ENCODE results near the gene COA1.

- no peak for TF ChIP-seq CTCF (IDR thresholded peaks at IDR 0.05)
- no peak for TF ChIP-seq POLR2A (IDR thresholded peaks at IDR 0.05)
Measured at GRCh38 chr7:43697690-43698089, 31.6 kb downstream of the COA1 start.

All from upper lobe of left lung (tissue), 4 donors.